HG03469 (cell line): ENCODE measurements around the gene C1orf159.

Experiments used
- ATAC-seq: cut with Tn5 transposase; IDR thresholded peaks from one replicate; pipeline ENCODE4 v1.9.1; 2021; ENCODE audit warnings: mild to moderate bottlenecking, moderate library complexity, moderate number of reproducible peaks; ENCODE audit not compliant: unreplicated experiment

Gene C1orf159

DNA sequence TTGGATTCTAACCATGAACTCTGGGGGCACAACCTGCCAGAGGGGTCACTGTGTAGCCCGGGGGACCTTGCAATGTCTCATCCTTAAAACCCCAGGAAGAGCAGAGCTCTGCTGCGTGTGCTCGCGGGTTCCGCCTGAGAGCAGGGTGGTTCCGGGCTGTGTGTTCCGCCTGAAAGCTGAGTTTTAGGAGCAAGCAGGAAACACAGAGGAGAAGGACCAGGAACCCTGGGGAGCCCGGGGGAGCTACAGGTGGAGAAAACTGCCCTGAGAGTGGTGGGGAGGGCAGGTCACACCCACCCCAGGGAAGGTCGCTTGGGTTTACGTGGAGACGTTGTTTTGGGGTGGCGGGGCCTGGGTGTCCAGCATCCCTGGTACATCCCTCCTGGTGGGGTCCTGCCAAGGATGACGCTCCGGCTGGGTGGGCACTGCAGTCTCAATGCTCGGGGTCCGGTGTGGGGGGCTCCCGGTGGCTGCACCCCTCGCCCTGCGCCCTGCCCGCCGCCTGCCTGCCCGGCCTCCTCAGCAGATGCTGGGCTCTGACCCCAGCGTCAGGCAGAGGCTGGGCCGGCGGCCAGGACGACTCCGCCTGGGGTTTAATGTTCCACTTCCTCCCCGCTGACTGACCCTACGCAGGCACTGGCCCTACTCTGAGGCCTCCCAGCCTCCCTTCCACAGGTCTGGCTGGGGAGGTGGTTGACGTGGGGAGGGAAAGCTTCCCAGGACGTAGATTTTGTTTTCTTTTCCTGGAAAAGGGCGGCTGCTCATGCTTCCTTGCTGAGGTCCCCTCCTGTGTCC, 17.3 kb upstream of the C1orf159 start:
- ATAC-seq = no peak

DNA sequence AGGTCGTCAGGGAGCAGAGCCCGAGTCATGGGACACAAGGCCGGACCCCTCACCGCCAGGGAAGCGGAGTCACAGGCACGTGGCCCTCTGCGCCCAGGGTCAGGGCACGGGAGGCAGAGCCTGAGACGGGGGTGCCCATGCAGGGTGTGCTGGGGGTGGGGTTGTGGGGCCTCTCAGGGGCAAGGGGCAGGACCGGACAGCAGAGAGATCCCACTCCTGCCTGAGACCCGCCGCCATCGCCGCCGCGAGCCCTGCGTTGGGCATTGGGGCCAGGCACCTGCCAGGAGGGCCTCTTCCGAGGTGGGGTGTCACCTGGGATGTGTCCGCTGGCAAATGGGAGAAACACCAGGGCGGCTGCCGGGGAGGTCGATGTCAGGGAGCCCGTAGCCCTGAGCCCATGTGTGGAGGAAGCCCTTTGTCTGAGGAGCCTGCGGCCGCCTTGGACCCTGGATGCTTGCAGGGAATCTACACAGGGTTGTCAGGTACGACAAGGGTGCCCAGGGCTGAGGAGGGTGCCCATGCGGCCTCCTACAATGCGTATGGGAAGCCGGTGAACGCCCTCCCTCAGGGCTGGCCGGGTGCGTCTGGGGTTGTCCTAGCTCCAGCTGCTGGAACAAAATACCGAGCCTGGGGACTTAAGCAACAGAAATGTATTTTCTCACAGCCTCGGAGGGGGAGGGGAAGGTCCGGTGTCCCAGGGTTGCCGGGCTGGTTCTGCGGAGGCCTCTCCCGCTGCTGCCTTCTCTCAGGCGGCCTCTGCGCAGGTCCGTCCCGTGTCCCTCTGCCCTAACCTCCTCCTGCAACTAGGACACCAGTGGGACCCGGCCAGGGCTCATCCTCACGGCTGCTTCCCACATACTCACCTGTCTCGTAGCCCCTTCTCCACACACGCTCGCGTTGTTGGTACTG, 16.4 kb upstream of the C1orf159 start:
- no peak for ATAC-seq

GRCh38 chr1:1130206-1131120, 14.6 kb upstream of the C1orf159 start:
- ATAC-seq = no peak

- ATAC-seq = no peak
Measured at GRCh38 chr1:1129381-1129821, 13.5 kb upstream of the C1orf159 start.

GRCh38 chr1:1128454-1129139, 12.7 kb upstream of the C1orf159 start:
- no peak for ATAC-seq

- ATAC-seq = no peak
Measured at GRCh38 chr1:1127551-1128451, 11.9 kb upstream of the C1orf159 start.

DNA sequence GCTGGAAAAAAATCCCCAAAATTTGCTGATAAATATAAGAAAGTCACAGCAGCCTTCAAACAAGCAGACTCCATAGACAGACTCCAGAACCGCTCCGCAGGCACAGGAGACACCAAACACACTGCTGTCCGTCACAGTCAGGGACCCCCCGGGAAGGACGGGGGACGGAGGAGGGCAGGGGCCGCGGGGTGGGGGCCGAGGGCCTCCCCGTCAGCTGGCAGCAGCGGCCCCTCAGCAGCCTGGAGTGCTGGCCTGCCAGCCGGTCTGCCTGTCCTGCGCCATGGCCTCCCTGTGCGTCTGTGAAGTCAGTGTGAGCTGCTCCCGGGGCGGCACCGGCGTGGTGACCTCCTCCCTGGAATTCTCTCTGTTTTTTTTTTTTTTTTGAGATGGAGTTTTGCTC, 10.1 kb upstream of the C1orf159 start:
- ATAC-seq = no peak

GRCh38 chr1:1124786-1125642, 9.1 kb upstream of the C1orf159 start:
- ATAC-seq = no peak

- ATAC-seq = no peak
Measured at GRCh38 chr1:1124508-1124785, 8.6 kb upstream of the C1orf159 start.

GRCh38 chr1:1123581-1124507, 8.0 kb upstream of the C1orf159 start:
- ATAC-seq = no peak

DNA sequence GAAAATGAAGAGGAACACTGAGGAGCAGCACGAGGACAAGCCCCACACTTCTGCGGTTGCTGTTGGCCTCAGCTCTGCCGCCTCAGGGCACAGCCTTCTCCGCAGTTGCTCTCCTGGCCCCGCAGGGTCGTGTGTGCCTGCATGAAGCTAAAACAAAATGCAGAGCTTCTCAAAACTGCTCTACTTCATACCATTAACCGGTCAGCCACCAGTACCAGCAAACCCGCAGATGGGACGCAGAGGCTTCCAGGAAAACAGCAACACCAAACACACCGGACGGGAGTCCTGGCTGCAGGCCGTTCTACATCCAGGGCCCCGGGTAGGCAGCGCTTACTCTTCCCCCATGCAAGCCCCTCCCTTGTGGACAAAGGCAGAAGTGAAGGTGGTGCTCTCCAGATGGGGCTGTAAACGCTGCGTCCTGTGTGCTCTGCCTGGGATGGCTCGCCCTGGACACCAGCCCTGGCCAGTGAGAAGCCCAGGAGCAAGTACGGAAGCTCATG, 7.1 kb upstream of the C1orf159 start:
- ATAC-seq = no peak

DNA sequence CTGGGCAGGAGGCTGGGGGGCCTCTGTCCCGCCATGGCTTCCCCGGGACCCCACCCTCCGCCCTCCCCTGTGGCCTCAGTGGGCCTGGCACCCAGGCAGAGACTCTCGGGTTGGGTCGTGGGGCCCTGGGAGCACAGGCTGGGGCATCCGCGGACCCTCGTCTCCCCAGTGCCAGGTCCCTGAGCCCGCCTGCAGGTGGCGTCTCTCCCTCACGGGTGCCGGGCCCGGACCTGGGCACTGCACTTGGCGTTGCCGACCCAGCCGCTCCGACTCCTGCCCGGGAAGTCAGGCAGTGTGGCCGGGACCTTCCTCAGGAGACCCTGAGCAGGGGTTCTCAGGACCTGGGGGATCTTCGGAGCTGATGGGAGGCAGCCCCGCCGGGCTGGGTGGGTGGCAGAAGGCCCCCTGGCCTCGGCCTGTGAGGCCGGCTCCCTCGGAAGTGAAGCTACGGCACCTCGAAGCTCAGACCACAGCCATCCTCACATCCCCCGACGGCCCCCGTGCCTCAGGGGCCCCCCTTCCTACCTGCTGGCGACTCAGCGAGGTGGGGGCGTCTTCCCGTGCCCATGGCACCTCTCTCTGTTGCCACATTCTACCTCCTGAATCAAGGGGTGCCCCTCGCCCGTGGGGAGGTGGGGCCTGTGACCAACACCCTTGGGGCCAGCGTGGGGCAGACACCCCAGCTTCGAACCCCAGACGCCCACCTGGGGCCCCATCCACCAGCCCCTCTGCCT, 6.4 kb upstream of the C1orf159 start:
- no peak for ATAC-seq

- ATAC-seq = no peak
Measured at GRCh38 chr1:1121611-1122077, 5.8 kb upstream of the C1orf159 start.

GRCh38 chr1:1120866-1121591, 5.1 kb upstream of the C1orf159 start:
- no peak for ATAC-seq

GRCh38 chr1:1120096-1120495, 4.2 kb upstream of the C1orf159 start:
- no peak for ATAC-seq
